ENCODE measurements around the gene HKDC1.
"Not testable (repeated sequence)": the region's sequence is repeated elsewhere in the genome, so short reads cannot be mapped to it uniquely, and the experiment has no call there.

The HKDC1 gene

DNA sequence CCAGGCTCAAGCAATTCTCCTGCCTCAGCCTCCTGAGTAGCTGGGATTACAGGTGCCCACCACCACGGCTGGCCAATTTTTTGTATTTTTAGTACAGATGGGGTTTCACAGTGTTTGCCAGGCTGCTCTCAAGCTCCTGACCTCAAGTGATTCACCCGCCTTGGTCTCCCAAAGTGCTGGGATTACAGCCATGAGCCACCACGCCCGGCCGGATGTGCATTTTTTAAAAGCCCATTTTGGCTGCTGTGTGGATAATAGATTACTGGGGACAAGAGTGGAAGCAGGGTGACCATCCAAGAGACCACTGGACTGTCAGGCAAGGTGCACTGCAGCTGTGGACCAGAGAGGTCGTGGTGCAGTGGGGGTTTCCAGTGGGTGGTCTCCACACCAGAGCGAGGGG lies 21.4 kb downstream of the HKDC1 start:
- DNase-seq (ENCODE audit: low read depth in 2 of 2): no peak

DNA sequence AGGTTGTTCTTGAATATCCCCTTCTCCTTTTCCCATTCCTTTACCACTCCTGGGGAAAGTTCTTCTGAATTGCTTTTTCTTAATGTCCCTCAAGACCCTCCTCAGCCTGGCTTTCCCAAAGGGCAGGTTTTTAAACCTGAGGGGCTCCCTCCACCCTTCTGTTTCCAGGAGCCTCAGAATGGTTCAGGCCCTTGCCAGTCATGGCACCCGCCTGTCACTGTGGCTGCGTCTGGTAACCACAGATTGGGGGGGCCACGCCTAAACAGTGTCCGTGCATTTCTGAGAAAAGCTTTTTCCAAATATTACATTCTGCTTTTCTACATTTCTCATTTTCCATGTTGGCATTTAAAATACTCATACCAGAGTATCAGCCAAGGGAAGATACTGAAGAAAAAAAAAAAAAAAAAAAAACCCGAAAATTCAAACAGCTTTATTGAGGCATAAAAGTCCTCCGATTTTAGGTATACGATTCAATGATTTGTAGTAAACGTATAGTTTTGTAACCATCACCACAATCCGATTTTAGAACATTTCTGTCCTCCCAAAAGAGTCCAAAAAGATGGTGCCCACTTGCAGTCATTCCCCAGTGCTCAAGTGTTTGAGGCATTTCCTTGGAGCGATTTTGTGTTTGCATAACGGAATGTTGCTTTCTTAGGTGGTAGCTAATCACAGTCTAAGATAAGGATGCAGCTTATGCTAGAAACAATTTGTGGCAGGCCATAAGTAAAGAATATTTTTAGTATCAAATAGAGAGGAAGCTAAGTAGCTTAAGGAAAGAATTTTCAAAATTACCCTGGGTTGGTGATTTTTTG lies 22.1 kb downstream of the HKDC1 start:
- DNase-seq (ENCODE audit: low read depth in 2 of 2): no peak

DNA sequence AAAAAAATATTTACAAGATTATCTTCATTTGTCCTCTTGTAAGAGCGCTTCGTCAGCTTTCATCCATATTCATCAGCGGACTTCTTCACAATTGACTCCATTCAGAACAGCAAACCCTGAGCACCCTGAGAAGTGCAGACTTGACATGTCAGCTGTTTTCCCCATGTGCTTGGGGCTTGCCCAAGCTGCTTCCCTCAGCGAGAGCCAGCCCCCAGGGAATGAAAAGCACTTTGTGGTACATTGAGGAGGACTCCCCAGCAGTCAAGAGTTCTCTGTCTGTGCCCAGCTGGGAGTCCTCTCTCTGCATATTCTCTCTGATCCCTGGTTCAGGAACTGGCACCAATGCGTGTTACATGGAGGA lies 22.7 kb downstream of the HKDC1 start:
- DNase-seq (ENCODE audit: low read depth in 2 of 2): no peak

DNA sequence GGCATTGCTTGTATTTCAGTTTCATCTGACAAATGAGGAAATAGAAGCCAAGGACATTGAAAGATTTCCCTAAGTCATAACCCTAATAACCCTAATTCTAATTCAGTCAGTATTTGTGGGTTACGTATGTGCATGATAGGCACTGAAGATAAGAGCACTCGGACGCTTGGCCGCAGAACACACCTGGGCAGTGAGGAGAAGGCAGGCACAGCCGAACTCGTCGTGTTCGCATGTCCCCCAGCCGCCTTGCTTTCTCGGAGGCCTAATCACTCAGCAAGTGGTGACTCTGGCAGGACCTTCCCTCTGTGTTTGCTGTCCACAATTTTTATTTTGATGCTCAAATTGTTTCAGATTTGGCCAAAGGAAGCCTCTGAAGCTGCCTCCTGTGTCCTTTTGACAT lies 23.7 kb downstream of the HKDC1 start:
- DNase-seq (ENCODE audit: low read depth in 2 of 2): no peak

DNA sequence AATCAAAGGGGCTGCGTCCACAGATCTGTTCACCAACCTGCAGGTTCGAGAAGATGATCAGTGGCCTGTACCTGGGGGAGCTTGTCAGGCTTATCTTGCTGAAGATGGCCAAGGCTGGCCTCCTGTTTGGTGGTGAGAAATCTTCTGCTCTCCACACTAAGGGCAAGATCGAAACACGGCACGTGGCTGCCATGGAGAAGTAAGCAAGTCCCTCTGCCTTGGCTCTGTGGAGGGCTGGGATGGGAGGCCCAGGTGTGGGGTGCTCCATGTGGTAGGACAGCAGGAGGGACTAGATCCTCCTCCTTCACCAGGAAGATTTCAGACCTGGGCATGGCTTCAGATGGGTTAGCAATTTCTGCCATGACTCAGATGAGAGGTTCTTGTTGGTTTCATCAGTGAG lies 25.9 kb downstream of the HKDC1 start:
- no peak for DNase-seq (ENCODE audit: low read depth in 2 of 2)

DNA sequence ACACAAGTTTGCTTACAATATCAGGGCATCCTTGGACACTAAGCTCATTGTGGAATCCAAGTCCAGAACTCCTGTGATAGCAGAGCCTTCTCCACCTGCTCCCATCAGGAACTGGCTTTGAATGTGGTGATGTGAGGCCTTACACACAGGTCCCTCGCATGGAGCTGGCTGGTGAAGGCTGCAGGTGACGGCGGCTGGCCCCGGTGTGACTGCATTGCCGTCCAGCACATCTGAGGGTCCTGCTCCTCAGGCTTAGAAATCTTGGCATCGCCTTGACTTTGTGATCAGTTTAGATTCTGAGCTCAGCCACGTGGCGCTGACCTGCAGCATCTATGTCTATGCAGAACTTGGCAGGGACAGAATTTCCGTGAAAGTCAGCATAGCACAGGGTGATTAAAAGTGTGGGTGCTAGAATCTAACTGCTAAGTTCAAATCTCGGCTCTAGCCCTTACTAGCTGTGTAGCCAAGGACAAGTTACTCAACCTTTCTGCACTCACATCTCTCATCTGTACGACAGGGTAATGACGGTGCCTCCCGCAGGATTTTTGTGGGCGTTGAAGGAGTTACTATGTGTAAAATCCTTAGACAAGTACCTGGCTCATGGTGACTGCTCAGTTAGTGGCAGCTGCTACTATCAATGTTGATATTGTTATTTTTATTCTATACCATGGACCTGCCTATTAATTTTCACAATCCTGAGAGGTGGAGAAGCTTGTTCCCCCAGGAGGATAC lies 26.6 kb downstream of the HKDC1 start:
- no peak for DNase-seq (ENCODE audit: low read depth in 2 of 2)

DNA sequence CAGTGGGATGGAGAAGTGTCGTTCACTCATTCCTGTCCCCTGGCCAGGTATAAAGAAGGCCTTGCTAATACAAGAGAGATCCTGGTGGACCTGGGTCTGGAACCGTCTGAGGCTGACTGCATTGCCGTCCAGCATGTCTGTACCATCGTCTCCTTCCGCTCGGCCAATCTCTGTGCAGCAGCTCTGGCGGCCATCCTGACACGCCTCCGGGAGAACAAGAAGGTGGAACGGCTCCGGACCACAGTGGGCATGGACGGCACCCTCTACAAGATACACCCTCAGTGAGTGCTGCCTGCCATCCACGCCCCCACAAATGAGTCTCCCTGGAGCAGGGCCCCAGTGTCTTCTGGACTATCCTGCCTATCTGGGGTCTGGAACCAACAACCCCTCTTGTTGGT lies 27.2 kb downstream of the HKDC1 start:
- no peak for DNase-seq (ENCODE audit: low read depth in 2 of 2)

DNA sequence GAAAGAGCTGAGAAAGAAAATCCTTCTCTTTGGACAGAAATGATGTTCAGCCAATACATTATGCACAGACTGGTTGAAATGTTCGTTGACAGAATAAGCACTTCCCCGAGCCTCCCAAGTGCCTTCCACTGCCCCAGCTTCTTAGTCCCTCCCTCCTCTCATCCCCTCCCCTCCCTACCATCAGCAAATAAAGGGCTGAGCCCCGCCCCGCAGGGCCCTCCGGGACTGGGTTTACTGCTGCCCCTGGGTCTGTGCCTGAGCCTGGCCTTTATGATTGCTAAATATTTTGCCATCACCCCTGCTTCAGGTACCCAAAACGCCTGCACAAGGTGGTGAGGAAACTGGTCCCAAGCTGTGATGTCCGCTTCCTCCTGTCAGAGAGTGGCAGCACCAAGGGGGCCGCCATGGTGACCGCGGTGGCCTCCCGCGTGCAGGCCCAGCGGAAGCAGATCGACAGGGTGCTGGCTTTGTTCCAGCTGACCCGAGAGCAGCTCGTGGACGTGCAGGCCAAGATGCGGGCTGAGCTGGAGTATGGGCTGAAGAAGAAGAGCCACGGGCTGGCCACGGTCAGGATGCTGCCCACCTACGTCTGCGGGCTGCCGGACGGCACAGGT lies 28.1 kb downstream of the HKDC1 start:
- DNase-seq (ENCODE audit: low read depth in 2 of 2): no peak

DNA sequence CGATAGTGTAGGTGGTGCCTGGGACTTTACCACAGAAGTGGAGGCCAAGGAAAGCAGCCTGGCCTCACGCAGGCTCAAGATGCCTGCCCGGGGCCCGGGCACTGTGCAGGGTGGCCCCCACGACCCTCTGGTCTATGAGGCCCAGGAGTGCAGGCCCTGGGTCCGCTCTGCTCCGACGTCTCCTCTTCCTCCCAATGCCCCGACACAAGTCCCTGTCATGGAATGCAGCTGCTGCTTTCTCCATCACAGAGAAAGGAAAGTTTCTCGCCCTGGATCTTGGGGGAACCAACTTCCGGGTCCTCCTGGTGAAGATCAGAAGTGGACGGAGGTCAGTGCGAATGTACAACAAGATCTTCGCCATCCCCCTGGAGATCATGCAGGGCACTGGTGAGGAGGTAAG lies 29.9 kb downstream of the HKDC1 start:
- no peak for DNase-seq (ENCODE audit: low read depth in 2 of 2)

DNA sequence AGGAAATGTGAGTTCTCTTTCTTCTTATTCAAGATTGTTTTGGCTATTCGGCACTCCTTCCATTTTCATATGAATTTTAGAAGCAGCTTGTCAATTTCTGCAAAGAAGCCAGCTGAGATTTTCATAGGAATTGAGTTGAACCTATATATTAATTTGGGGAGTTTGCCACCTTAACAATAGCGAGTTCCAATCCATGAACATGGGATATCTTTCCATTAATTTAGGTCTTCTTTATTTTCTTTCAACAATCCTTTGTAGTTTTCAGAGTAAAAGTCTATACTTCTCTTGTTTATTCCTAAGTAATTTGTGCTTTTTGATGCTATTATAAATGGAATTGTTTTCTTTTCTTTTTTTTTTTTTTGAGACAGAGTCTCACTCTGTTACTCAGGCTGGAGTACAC lies 31.3 kb downstream of the HKDC1 start:
- not testable (repeated sequence) for DNase-seq (ENCODE audit: low read depth in 2 of 2)

DNA sequence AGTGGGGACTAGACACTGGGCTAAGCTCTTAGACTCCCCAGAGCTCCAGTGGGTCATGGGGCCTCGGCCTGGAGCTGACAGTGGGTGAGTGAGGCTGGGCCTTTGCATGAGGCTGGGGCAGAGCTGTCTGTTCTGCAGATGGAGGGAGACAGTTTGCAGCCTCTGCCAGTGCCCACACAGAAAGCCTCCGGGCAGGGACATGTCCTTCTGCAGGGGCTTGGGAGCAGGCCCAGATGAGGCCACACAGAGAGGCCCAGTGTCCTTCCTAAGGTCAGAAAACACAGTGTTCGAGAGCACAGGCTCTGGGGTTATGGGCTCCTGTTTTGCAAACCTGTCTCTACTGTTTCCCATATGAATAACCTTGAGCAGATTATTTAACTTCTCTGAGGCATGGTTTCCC lies 33.0 kb downstream of the HKDC1 start:
- no peak for DNase-seq (ENCODE audit: low read depth in 2 of 2)

DNA sequence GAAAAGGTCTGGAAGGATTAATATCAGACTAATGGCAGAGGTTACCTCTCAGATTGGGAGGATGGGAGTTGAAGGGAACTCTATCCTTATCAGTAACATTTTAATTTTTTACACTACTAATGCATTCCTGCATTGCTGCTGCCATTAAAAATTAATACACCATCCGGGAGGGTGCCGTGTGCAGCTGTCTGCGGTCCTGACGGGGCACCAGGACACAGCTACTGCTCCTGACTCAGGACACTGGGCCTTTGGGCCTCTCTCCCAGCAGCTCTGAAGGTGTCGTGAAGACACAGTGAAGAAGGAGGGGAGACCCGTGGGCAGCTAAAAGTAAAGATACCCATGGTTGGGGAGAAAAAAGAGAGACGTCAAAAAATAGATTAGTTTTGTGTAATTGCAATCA lies 34.7 kb downstream of the HKDC1 start:
- no peak for DNase-seq (ENCODE audit: low read depth in 2 of 2)

DNA sequence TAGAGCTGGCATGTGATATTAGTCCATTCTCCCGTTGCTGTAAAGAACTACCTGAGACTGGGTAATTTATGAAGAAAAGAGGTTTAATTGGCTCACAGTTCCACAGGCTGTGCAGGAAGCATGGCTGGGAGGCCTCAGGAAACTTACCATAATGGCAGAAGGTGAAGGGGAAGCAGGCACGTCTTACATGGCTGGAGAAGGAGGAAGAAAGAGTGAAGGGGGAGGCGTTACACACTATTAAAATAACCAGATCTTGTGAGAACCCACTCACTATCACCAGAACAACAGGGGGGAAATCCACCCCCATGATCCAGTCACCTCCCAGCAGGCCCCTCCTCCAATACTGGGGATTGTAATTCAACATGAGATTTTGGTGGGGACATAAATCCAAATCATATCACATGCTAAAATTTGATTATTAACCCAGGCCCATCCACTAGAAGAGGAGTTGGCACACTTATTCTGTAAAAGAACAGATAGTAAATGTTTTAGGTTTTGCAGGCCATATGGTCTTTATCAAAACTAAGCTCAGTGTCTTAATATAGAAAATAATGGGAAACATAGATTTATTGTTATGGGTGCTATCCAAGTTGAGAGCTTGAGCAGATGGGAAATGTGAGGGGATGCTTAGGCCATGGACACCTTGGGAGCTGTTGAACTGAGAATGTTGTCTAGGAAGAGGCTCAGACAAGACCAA lies 39.6 kb downstream of the HKDC1 start:
- no peak for DNase-seq (ENCODE audit: low read depth in 2 of 2)

DNA sequence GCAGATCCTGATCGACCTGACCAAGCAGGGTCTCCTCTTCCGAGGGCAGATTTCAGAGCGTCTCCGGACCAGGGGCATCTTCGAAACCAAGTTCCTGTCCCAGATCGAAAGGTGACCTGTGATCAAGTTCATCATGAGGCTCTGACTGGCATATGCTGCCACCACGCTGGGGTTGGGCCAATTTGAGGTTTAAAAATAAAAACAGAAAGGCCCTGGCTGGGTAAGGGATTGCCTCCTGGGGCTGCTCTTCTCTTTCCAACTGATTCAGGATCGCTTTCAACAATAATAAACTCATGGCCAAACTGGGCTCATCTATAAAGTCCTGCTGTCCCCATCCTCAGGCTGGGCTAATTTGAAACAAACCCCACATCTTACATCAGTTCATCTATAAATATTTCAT lies 41.1 kb downstream of the HKDC1 start:
- no peak for DNase-seq (ENCODE audit: low read depth in 2 of 2)

DNA sequence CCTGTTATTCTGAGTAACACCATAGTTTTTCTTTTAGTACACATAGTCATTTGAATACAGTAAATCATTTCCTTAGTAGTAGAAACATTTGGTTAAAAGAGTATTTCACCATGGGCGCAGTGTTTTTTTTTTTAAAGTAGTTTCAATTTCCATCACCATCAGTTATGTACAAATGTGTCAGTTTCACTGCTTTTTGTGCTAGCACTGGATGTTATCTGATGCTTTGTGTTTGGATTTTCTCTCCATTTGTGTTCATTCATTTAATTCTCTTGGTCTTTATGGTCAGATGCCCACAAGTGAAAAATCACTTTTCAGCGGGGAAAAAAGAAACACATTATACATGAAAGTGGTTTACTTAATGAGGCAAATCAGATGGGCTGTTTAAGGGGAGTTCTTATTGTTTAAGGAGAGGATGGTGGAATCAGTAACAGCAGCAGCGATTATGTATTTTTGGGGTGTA lies 42.2 kb downstream of the HKDC1 start:
- DNase-seq (ENCODE audit: low read depth in 2 of 2): no peak

DNA sequence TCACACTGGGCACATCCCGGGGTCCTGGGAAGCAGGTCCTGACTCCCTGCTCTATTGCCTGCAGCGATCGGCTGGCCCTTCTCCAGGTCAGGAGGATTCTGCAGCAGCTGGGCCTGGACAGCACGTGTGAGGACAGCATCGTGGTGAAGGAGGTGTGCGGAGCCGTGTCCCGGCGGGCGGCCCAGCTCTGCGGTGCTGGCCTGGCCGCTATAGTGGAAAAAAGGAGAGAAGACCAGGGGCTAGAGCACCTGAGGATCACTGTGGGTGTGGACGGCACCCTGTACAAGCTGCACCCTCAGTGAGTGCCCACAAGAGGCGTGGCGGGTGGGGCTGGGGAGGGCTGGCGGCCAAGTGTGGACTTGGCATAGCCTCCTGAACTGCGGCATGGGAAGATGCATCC lies 45.4 kb downstream of the HKDC1 start:
- DNase-seq (ENCODE audit: low read depth in 2 of 2): no peak

DNA sequence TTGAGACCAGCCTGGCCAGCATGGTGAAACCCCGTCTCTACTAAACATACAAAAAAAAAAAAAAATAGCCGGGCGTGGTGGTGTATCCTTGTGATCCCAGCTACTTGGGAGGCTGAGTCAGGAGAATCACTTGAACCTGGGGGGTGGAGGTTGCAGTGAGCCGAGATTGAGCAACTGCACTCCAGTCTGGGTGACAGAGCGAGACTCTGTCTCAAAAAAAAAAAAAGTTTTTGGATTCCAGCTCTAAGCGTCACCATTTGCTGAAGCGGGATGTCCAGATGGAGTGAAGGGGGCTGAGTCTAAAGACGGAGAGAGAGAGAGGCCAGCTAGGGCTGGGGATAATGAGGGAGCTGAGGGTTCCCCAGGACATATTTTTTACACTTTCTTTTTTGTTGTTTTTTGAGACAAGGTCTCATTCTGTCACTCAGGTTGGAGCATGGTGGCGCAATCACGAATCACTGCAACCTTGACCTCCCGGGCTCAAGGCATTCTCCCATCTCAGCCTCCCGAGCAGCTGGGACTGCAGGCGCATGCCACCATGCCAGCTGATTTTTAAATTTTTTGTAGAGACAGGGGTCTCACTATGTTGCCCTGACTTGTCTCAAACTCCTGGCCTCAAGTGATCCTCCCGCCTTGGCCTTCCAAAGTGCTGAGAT lies 48.8 kb downstream of the HKDC1 start:
- DNase-seq (ENCODE audit: low read depth in 2 of 2): no peak

DNA sequence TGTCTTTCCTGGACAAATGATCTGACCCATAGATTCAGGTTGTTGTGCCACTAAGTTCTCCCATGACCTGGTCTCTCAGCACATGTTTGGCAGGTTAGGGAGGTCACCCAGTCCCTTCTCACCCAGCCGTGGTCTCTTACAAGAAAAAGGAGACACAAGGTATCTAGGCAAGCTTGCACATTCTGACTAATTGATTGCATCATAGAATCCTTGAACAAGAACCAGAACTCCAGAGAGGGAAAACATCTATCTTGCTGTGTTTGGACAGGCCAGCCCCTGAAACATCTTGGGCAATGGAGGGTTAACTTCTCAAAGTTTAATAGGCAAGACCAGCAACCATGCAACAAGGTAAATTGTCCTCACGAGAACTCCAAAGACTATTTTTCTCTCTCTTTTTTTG lies 49.6 kb downstream of the HKDC1 start:
- DNase-seq (ENCODE audit: low read depth in 2 of 2): no peak

DNA sequence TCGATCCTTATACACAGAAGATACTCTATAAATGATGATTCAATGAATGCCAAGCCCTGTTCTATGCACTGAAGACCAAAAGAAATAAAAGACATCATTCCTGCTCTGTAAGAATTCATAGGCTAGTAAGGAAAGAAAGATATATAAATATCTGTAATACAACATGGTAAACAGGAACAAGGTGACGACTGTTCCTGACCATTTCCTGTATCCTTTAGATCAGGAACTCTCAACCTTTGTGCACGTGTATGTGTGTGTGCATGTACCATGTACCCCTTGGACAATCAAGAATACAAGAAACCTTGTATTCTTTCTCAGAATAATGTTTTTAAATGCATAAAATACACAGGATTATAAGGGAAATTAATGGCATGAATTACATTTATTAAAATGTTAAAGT lies 50.9 kb downstream of the HKDC1 start:
- no peak for DNase-seq (ENCODE audit: low read depth in 2 of 2)

DNA sequence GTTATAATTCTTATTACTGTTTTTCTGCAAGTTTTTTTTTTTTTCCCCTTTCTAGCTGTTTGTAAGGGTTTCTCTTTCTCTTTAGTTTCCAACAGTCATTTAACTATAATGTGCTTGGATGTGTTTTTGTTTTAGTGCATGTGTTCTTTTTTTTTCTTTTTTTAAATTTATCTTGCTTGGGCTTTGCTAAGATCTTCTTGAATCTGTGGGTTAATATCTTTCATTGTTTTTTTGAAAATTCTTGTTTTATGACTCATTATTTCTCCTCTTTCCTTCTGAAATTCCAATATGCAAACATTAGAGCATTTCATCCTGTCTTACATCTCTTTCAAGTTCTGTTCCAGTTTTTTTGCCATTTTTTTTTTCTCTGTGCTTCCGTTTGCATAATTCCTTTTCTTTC lies 52.5 kb downstream of the HKDC1 start:
- DNase-seq (ENCODE audit: low read depth in 2 of 2): no peak

DNA sequence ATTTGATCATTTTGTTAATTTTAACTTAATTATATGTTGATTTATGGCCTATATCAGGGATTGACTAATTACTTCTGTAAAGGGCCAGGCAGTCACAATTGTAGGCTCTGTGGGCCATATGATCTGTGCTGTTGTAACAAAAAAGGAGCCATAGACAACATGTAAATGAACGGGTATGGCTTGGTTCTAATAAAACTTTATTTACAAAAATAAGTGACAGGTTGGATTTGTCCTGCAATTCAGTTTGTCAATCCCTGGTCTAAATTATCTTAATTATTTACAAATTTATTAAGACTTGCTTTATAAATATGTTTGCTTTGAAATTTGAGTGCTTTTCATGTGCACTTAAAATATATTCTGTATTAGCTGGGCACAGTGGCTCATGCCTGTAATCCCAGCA lies 55.3 kb downstream of the HKDC1 start:
- DNase-seq (ENCODE audit: low read depth in 2 of 2): no peak

DNA sequence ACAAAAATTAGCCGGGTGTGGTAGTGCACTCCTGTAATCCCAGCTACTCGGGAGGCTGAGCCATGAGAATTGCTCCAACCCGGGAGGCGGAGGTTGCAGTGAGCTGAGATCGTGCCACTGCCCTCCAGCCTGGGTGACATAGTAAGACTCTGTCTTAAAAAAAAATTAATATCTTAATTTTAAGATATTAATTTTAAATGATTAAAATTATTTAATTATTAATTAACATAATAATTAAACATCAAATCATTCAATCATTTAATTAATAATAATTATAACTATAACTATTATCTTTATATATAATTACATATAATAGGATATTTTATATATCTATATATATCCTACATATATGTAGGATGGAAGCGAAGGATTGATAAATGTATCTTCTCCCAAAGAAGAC lies 56.4 kb downstream of the HKDC1 start:
- DNase-seq (ENCODE audit: low read depth in 2 of 2): no peak

All from stimulated activated CD4-positive, alpha-beta T cell treated with anti-CD3 and anti-CD28 coated beads, Interleukin-4, amount 100 ng/mL, for 48 hours (primary cell).